RCC 7860 (cell line): Measurements from ENCODE around the gene RPS6KB2.
A peak's percentile ranks its signal among the peaks of the same experiment; 100 is the strongest.
"Not testable (repeated sequence)": the region's sequence is repeated elsewhere in the genome, so short reads cannot be mapped to it uniquely, and the experiment has no call there.

Experiments used
- DNase-seq: peaks from one replicate; pipeline ENCODE4 v3.0.0-alpha.2; 2015; ENCODE audit warnings: low spot score
- FAIRE-seq: peaks from 2 replicates; lab custom pipeline; 2012; peaks lifted over from hg19 to GRCh38; lab: Jason Lieb, UNC

Gene RPS6KB2

DNA sequence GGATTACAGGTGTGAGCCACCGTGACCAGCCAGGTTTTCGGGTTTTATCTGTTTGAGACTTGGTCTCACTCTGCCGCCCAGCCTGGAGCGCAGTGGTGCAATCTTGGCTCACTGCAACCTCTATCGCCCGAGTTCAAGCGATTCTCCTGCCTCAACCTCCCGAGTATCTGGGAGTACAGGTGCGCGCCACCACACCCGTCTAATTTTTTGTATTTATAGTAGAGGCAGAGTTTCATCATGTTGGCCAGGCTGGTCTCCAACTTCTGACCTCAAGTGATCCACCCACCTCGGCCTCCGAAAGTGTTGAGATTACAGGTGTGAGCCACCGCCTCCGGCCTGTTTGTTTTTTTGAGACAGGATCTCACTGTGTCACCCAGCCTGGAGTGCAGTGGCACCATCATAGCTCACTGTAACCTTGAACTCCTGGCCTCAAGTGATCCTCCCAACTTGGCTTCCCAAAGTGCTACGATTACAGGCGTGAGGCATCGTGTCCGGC lies 882 bp upstream of the RPS6KB2 start:
- DNase-seq, FAIRE-seq: not testable (repeated sequence)

GRCh38 chr11:67429038-67429668 lies 859 bp downstream of the RPS6KB2 start:
- FAIRE-seq (no peak), DNase-seq (no peak)

DNA sequence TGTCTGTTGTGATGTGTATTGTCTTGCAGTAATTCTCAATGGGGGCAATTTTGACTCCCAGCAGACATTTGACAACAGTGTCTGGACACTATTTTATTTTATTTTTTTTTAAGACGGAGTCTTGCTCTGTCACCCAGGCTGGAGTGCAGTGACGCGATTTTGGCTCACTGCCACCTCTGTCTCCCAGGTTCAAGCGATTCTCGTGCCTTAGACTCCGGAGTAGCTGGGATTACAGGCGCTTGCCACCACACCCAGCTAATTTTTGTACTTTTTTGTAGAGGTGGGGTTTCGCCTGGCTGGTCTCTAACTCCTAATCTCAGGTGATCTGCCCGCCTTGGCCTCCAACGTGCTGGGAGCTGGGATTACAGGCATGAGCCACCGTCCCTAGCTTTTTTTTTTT lies 1.4 kb downstream of the RPS6KB2 start:
- no peak for DNase-seq
- no peak for FAIRE-seq

- no peak for DNase-seq
- no peak for FAIRE-seq
Measured at GRCh38 chr11:67431346-67432249, 3.3 kb downstream of the RPS6KB2 start.

DNA sequence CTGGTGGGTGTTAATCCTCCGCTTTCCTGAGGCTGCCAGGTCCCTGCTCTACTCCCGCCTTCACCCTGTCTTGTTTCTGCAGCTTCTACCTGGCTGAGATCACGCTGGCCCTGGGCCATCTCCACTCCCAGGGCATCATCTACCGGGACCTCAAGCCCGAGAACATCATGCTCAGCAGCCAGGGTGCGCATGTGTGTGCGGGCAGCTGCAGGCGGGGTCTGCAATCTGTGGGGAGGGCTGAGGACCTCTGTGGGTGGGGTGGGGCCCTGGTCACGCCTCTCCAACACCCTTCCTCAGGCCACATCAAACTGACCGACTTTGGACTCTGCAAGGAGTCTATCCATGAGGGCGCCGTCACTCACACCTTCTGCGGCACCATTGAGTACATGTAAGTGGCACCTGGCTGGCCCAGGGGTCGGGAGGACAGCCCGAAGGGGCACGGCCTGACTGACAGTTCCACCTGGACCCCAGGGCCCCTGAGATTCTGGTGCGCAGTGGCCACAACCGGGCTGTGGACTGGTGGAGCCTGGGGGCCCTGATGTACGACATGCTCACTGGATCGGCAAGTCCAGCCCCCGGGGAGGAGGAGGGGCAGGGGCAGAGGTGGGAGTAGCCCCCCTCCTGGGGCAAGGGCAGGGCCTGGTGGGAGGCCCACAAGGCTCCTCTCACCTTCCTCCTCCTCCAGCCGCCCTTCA lies 4.5 kb downstream of the RPS6KB2 start:
- no peak for FAIRE-seq
- DNase-seq = no peak

DNA sequence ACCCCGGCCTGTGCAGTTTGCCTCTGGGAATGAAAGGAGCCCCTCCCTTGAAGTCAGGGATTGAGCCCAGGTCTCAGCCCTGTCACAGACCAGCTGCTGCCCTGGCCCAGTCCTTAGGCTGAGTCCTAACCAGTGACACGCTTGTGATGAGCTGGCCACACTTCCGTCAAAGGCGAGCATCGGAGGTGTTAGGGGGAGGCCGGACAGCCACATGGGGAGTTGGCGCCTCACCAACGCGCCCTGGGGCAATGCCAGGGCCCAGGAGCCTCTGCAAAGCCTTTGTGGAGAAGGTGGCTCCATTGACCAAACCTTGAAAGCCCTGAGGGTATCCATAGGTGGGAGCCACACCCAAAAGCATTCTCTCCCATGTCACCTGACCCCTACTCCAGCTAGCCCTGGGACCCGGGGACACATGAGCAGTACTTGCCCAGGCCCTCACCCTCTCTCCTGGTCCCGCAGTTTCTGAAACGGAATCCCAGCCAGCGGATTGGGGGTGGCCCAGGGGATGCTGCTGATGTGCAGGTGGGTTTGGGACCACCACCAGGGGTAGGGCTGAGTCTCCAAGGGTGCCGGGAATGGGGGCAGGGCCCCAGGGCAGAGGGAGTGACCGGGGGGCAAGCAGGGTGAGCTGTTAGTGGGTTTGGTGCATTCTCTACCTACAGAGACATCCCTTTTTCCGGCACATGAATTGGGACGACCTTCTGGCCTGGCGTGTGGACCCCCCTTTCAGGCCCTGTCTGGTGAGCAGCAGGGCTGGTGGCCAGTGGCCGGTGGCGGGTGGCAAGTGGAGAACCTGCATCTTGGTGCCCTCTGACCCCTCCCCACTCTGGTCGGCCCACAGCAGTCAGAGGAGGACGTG lies 5.5 kb downstream of the RPS6KB2 start:
- no peak for FAIRE-seq
- DNase-seq = no peak

DNA sequence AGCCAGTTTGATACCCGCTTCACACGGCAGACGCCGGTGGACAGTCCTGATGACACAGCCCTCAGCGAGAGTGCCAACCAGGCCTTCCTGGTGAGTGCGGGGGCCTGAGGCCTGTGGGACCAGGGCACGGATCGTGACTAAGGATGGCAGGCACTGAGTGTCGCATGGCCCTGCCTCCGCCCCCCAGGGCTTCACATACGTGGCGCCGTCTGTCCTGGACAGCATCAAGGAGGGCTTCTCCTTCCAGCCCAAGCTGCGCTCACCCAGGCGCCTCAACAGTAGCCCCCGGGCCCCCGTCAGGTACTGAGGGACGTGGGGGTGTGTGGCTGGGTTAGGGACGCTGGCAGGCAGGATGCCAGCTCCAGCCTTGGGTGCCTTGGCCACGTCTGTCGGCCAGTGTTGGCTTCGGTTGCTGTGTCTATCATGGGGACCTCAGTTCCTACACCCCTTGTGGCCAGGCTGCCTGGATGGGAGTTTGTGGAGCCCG lies 6.1 kb downstream of the RPS6KB2 start:
- DNase-seq = no peak
- no peak for FAIRE-seq

DNA sequence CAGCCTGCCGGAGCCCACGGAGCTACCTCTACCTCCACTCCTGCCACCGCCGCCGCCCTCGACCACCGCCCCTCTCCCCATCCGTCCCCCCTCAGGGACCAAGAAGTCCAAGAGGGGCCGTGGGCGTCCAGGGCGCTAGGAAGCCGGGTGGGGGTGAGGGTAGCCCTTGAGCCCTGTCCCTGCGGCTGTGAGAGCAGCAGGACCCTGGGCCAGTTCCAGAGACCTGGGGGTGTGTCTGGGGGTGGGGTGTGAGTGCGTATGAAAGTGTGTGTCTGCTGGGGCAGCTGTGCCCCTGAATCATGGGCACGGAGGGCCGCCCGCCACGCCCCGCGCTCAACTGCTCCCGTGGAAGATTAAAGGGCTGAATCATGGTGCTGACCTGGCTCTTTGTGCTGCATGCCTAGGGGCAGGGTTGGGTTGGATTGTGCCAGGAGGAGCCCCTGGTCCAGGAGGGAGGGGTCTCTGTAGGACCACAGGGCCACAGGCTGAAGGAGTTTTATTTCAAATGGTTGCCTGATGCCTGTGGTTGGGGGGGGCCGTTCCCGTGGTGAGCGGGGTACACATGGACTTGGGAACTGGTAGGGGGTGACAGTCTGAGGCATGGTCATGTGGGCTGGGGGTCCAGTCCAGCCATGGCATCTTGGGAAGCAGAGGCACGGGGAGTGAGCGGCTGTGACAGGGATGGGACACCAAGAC lies 6.9 kb downstream of the RPS6KB2 start:
- DNase-seq (no peak), FAIRE-seq (no peak)

DNA sequence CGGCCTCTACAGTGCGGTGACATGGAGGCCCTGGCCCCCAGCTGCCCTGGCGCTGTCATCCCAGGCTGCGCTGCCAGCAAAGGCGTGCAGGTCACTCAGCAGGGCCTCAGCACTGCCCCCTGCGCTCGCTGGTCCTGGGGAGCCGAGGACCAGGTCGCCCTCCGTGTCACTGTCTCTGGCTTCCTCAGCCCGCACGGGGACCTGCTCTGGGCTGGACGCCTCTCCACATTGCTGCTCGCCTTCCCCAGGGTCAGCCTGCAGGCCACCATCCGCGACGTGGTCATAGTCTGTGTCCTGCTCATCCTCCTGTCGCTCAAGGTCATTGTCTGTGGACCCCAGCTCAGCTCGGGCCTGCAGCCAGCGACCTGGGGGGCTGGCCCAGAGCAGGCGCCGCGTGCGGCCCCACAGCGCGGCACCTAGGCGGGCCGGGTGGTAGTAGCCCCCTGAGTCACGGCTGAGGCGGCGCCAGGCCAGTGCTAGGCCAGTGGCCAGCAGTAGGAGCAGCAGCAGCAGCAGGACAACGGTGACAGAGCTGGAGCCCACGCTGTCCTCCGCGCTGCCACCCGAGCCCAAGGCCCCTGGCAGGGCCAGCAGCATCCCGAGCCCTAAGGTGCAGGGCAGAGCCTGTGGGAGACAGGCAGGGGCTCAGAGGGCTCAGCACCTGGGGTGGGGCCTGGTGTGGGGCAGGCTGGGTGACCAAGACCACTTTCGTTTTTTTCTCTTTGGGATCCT lies 7.6 kb downstream of the RPS6KB2 start:
- DNase-seq (no peak), FAIRE-seq (no peak)

- DNase-seq = no peak
Measured at GRCh38 chr11:67436459-67437081, 8.3 kb downstream of the RPS6KB2 start.

DNA sequence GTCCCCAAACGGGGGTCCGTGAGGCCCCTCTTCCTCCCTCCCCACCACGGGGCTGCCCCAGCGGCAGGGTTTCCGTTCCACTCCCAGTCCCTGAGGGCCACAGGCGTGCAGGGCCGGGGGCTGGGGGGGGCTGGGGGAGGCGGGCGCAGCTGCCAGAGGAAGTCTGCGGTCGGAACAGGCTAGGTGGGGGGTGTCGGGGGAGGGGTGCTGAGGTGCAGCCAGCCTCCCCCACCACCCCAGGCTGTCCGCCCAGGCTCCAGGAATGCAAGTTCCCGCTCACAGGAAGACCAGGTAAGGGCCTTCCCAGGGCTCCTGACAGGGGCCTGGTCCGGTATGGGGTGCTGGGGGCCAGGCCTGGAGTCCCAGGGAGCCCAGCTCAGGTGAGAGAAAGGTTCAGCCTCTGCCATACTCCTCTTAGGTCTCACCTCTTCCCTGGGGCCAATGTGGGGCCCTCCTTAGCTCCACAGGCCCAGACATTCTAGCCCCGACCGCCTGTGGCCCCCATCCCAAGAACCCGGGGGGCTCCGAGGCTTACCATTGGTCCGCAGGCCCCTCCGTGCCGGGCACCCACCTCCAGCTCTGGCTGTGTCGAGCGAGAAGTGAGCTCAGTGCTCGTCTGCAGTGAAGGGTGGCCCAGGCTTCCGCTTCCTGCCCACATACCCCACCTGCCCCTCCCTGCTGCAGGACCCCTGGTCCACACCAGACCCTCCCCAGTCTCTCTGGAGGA lies 9.0 kb downstream of the RPS6KB2 start, which contains the start of gene PTPRCAP:
Gene PTPRCAP (minus strand): TSS at position 601 of the 727 bp plus-strand sequence. CDS start 63 bp downstream, at position 538.
- DNase-seq = no peak
- no peak for FAIRE-seq

More at GRCh38 chr11:67436459-67437081, 8.3 kb downstream of the RPS6KB2 start:
- no peak for FAIRE-seq

- no peak for FAIRE-seq
- no peak for DNase-seq
Measured at GRCh38 chr11:67437809-67438157, 9.5 kb downstream of the RPS6KB2 start.

DNA sequence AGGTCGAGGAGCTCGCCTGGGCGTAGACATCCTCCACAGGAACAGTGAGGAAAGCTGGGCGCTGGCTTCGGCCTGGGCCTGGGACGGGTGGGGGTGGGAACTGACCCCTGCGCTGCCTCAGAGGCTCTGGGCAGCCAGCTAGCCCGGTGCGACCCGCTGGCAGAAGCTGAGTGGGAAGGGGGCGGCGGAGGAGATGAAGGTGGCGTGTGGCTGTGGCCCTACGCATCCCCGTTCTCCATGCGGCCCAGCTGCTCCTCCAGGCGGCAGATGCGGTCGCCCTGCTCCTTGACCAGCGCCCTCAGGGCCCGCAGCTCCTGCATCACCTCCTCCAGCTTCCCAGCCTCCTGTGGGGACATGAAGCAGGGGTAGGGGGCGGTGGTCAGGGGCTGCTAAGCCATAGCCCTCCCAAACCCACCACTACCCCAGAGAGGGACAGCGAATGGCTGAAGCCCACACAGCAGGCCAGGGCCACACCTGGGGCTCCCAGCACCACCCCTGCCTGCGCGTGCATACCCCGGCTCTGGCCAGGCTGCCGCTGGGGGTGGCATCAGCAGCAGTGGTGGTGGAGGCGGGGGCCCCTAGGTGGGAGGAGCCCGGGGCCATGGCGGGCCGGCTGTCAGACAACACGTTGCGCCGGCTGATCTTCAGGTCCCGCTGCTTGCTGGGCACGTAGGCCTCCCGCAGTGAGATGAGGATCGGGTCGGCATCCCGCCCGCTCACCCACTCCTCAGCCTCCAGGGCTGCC lies 10.0 kb downstream of the RPS6KB2 start:
- DNase-seq (no peak), FAIRE-seq (no peak)

- FAIRE-seq (no peak), DNase-seq (peak; percentile 33)
Measured at GRCh38 chr11:67439321-67440228, 11.3 kb downstream of the RPS6KB2 start.

DNA sequence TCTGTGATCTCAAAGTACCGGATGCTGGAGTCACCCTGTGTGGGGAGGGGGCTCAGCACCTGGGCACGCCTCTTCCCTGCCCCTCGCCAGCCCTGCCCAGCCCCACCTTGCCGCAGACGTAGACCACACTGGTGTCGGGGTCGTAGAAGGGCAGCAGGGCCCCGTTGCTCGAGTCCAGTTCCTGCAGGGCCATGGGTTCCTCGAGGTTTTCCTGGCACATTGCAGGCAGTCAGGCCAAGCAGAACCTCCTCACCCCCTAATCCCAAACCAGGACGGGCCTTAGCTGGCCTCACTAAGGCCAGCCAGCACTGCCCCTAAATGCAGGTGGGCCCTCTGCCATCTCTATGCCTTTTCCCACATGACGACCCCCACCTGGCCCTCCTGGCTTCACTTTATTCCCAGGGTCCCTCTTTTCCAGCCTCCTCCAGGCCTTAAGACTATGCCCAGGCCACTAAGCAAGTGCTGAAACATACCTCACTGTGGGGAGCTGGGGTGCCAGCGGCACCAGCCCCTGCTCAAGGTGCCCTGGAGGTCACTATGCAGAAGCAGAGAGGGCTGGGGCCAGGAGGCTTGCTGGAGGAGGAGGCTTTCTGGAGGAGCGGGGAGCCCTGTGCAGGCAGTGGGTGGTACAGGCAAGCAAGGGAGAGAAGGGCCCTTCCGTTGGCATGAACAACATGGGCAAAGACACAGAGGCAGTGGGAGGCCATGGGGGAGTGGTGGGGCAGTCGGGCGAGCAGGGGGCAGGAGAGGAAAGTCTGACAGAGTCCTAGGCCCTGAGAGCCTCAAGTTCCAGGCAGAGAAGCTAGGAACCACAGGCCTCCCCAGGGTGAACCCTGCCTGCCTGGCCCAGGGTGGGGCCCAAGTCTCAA lies 12.2 kb downstream of the RPS6KB2 start:
- DNase-seq (no peak), FAIRE-seq (no peak)
